ENCODE measurements around the gene PTGR1.

PTGR1 gene

GRCh38 chr9:111542497-111543254 is 56.8 kb downstream of the PTGR1 start:
- DNase-seq (ENCODE audit: low spot score): no peak

- no peak for DNase-seq (ENCODE audit: low spot score)
These were observed 66.2 kb downstream of the PTGR1 start for GRCh38 chr9:111533099-111533790.

GRCh38 chr9:111531716-111532115 is 67.7 kb downstream of the PTGR1 start:
- no peak for DNase-seq (ENCODE audit: low spot score)

GRCh38 chr9:111529787-111530186 is 69.7 kb downstream of the PTGR1 start:
- DNase-seq (ENCODE audit: low spot score): no peak

- DNase-seq (ENCODE audit: low spot score): no peak
These were observed 72.1 kb downstream of the PTGR1 start for GRCh38 chr9:111527347-111527746.

GRCh38 chr9:111525056-111525977 is 74.1 kb downstream of the PTGR1 start, which contains the start of gene ZNF483:
Gene ZNF483, plus strand, starts transcription at chr9:111525179. Its CDS starts 2,217 bp downstream, at chr9:111527396.
- DNase-seq (ENCODE audit: low spot score): no peak

- DNase-seq (ENCODE audit: low spot score): no peak
These were observed 74.8 kb downstream of the PTGR1 start for GRCh38 chr9:111524731-111525055.

- DNase-seq (ENCODE audit: low spot score): no peak
These were observed 83.4 kb downstream of the PTGR1 start for GRCh38 chr9:111516061-111516465.

GRCh38 chr9:111514967-111515366 is 84.5 kb downstream of the PTGR1 start:
- DNase-seq (ENCODE audit: low spot score): no peak
